ENCODE measurements around the gene SRP68.

- TF ChIP-seq CTCF (conservative IDR thresholded peaks at IDR 0.05; ENCODE audit: low read length) (no peak), EZH2phosphoT487 (IDR thresholded peaks at IDR 0.05; ENCODE audit: borderline replicate concordance) (no peak)
These were observed 3.9 kb upstream of the SRP68 start for GRCh38 chr17:76076146-76076764.
